K562 (cell line): ENCODE data around the gene ADIPOR2. TPM values are rescaled to one million over a fixed set of nuclear protein-coding genes. Genes with fewer than 3 reads are reported as not detected.

Experiments used
- ATAC-seq: fragments of 200-7000 bp; cut with Tn5 transposase; 3 replicates; pipeline ENCODE4 v1.9.1; 2020; ENCODE audit warnings: moderate library complexity
- BruUV-seq: library from RNA; stranded (reverse); fragments of 400-500 nt; replicated peaks from 2 replicates; lab custom pipeline; 2021; lab: Mats Ljungman, UMichigan
- CTCF ChIA-PET: fragments of 300-600 bp; formaldehyde crosslinking; extraction: SDS; loops from one replicate; lab custom pipeline; 2021; ENCODE audit warnings: low intra/inter-chr PET ratio; lab: Yijun Ruan, JAX
- POLR2A ChIA-PET: fragments of 300-600, 350-650 bp; sonication (Branson Sonifier 250); formaldehyde crosslinking; extraction: SDS; loops from one replicate; lab custom pipeline; 2021; ENCODE audit warnings: antibody characterized with exemption, inconsistent platforms; lab: Yijun Ruan, JAX
- DNase-seq, 4 experiments: peaks; one replicate each; pipeline versions ENCODE4 v3.0.0 to v3.0.0-alpha.2; 2011 to 2018; ENCODE audit warnings: low spot score in 3 of 4, mixed read lengths in 3 of 4; ENCODE audit errors: extremely low read depth in 1 of 4
- FAIRE-seq: peaks from 2 replicates; lab custom pipeline; 2011; peaks lifted over from hg19 to GRCh38; lab: Jason Lieb, UNC
- H2AFZ ChIP-seq: 2 replicates; pipeline ENCODE4 v1.6.0; 2011; ENCODE audit warnings: low read depth, low read length, control low read depth, inconsistent platforms
- H3K27ac ChIP-seq: fragments of 200-600 bp; 3 replicates; pipeline ENCODE4 v1.8.0; 2011; ENCODE audit warnings: low read depth, mild to moderate bottlenecking, control low read depth, inconsistent platforms, low read length, moderate library complexity, mixed read lengths; ENCODE audit errors: extremely low read depth
- H3K27me3 ChIP-seq, 2 experiments: fragments of 300-600 bp in 1 of 2; 2 replicates in 1 of 2; 3 replicates in 1 of 2; pipeline versions ENCODE4 v1.6.0 to v1.8.0; 2011; ENCODE audit warnings: inconsistent platforms in 2 of 2, low read length in 2 of 2, mild to moderate bottlenecking in 1 of 2, mixed read lengths in 1 of 2, moderate library complexity in 1 of 2; ENCODE audit not compliant: control insufficient read depth in 2 of 2, insufficient read depth in 2 of 2
- H3K36me3 ChIP-seq: fragments of 300-600 bp; 3 replicates; pipeline ENCODE4 v1.8.0; 2011; ENCODE audit warnings: mild to moderate bottlenecking, low read length, inconsistent platforms; ENCODE audit not compliant: control insufficient read depth, insufficient read depth
- H3K4me1 ChIP-seq, 2 experiments: fragments of 200-600 bp in 1 of 2; replicated peaks in 1 of 2; 2 replicates in 1 of 2; 3 replicates in 1 of 2; pipeline versions ENCODE4 v1.5.1 to v1.8.0; 2011; ENCODE audit warnings: inconsistent platforms in 2 of 2, low read length in 2 of 2, mild to moderate bottlenecking in 1 of 2, mixed read lengths in 1 of 2, moderate library complexity in 1 of 2; ENCODE audit not compliant: control insufficient read depth in 2 of 2, insufficient read depth in 2 of 2
- H3K4me2 ChIP-seq: 2 replicates; pipeline ENCODE4 v1.6.1; 2011; ENCODE audit warnings: low read length, control low read depth, inconsistent platforms, mixed read lengths; ENCODE audit not compliant: insufficient read depth
- H3K4me3 ChIP-seq: fragments of 200-600 bp; sonication (generic), shearing (Covaris generic); 2 replicates; pipeline ENCODE4 v1.5.1; 2016; ENCODE audit warnings: control low read depth, inconsistent platforms
- H3K79me2 ChIP-seq: fragments of 200-600 bp; 3 replicates; pipeline ENCODE4 v1.8.0; 2011; ENCODE audit warnings: low read length, inconsistent platforms; ENCODE audit not compliant: control insufficient read depth, insufficient read depth
- H3K9ac ChIP-seq, 2 experiments: 2 replicates each; pipeline versions ENCODE4 v1.6.0 to v1.6.1; 2011; ENCODE audit warnings: low read depth in 2 of 2, low read length in 2 of 2, control low read depth in 1 of 2, inconsistent platforms in 1 of 2, mild to moderate bottlenecking in 1 of 2, mixed read lengths in 1 of 2; ENCODE audit not compliant: insufficient read depth in 1 of 2
- H3K9me1 ChIP-seq: one replicate; pipeline ENCODE4 v1.6.0; 2011; ENCODE audit warnings: inconsistent platforms, mild to moderate bottlenecking, low read length, moderate library complexity; ENCODE audit not compliant: control insufficient read depth, insufficient read depth
- H3K9me3 ChIP-seq: replicated peaks from 2 replicates; pipeline ENCODE4 v1.5.1; 2011; ENCODE audit warnings: low read depth, low read length, inconsistent platforms; ENCODE audit not compliant: control insufficient read depth, insufficient read depth
- H4K20me1 ChIP-seq: replicated peaks from 2 replicates; pipeline ENCODE4 v1.6.1; 2011; ENCODE audit warnings: low read length, inconsistent platforms, mixed read lengths; ENCODE audit not compliant: control insufficient read depth, insufficient read depth
- ATF6 ChIP-seq: sonication (generic); formaldehyde crosslinking; IDR thresholded peaks from 2 replicates; pipeline ENCODE4 v1.4.0; 2020; ENCODE audit warnings: mild to moderate bottlenecking, missing genetic modification reagents
- EP400 ChIP-seq: fragments of 450-650 bp; IDR thresholded peaks from 2 replicates; pipeline ENCODE4 v1.6.1; 2017; ENCODE audit warnings: antibody characterized with exemption, mild to moderate bottlenecking, moderate library complexity
- FOXO4 ChIP-seq: fragments of 450-650 bp; formaldehyde crosslinking; IDR thresholded peaks from 2 replicates; pipeline ENCODE4 v1.4.0; 2020; ENCODE audit warnings: mild to moderate bottlenecking, moderate library complexity
- GATAD2B ChIP-seq: fragments of 450-650 bp; IDR thresholded peaks from 2 replicates; pipeline ENCODE4 v1.6.1; 2017; ENCODE audit warnings: mild to moderate bottlenecking, borderline replicate concordance
- MTA3 ChIP-seq: fragments of 450-650 bp; formaldehyde crosslinking; IDR thresholded peaks from 2 replicates; pipeline ENCODE4 v1.6.1; 2017; ENCODE audit warnings: mild to moderate bottlenecking, borderline replicate concordance
- NFRKB ChIP-seq: fragments of 450-650 bp; IDR thresholded peaks from 2 replicates; pipeline ENCODE4 v1.6.1; 2016; ENCODE audit warnings: low read depth
- ZNF318 ChIP-seq, 2 experiments: fragments of 450-650 bp; IDR thresholded peaks; 2 replicates each; pipeline ENCODE4 v1.6.1; 2016; ENCODE audit warnings: mild to moderate bottlenecking in 2 of 2, borderline replicate concordance in 1 of 2, low read depth in 1 of 2, moderate library complexity in 1 of 2
- ZNF354B ChIP-seq: fragments of 250-450 bp; sonication (Bioruptor Pico); IDR thresholded peaks from 2 replicates; pipeline ENCODE4 v1.4.0; 2020
- ZNF766 ChIP-seq: fragments of 200-800 bp; sonication (Bioruptor generic); conservative IDR thresholded peaks from 2 replicates; pipeline ENCODE4 v1.6.1; 2016; ENCODE audit warnings: missing genetic modification characterization, missing compliant biosample characterization
- ZSCAN32 ChIP-seq: fragments of 450-650 bp; formaldehyde crosslinking; IDR thresholded peaks from 2 replicates; pipeline ENCODE4 v1.4.0; 2020; ENCODE audit warnings: mild to moderate bottlenecking, moderate library complexity
- WGBS: fragments of 100-300 bp; shearing (Covaris generic); methylation state at CpG from one replicate; pipeline ENCODE4 v1.1.6; 2016; ENCODE audit warnings: low coverage, mixed read lengths; ENCODE audit not compliant: insufficient coverage; ENCODE audit errors: missing lambda C conversion rate; 5-methylcytosine and 5-hydroxymethylcytosine counted together
- in situ Hi-C: fragments of 300-500 bp; cut with MboI; formaldehyde crosslinking; loops from 4 replicates; pipeline ENCODE4 v1.15.0; 2018; ENCODE audit warnings: inconsistent platforms, mixed read lengths
- intact Hi-C: fragments of 100-400 bp; cut with micrococcal nuclease; formaldehyde crosslinking; loops from 2 replicates; pipeline ENCODE4 v1.14.2; 2022
- polyA plus RNA-seq, 8 experiments: library from polyadenylated mRNA; depleted of rRNA in 4 of 8; stranded (reverse) in 5 of 8; unstranded in 3 of 8; fragments of >200 nt; fragmentation: Nextera tagmentation in 2 of 8; fragmentation: Illumina TruSeq in 1 of 8; extraction: Ambion mirVana in 2 of 8; extraction: Trizol in 1 of 8; gene quantifications; 2 replicates each; pipeline versions ENCODE4 v1.2.1 to v1.2.3, GENCODE V29; 2011 to 2014; ENCODE audit warnings: inconsistent platforms in 1 of 8, missing spikeins in 1 of 8
- total RNA-seq, 7 experiments: library from RNA; depleted of rRNA in 6 of 7; stranded (reverse); fragments of >200 nt in 6 of 7; fragmentation: Illumina TruSeq in 2 of 7; extraction: Trizol in 2 of 7; gene quantifications; 2 replicates each; pipeline versions ENCODE4 v1.2.1 to v1.2.3, GENCODE V29; 2011 to 2021; ENCODE audit warnings: low replicate concordance in 1 of 7

ADIPOR2 gene
- total and polyA plus RNA-seq, 9 of the 15 experiments (the other 6 are each of a cell fraction or from before 2014, with no cell fraction given): 10.9 to 63.5 (median 46.0) TPM

- H4K20me1 ChIP-seq: peaks cover 6% of the 10 kb centered on the region; the same call in 1 of the 2 replicates
- H3K27me3 ChIP-seq: peaks cover 33 to 83% of the 10 kb centered on the region in 2 experiments; a peak in 4 of 5 replicates
- peaks cover 0 to 6% of the 10 kb centered on the region in 2 experiments; a peak in 3 of 5 replicates for H3K4me1 ChIP-seq
- no peak overlapping the region for H3K4me3 ChIP-seq
- DNase-seq: no peak
- no peak overlapping the region for H3K27ac ChIP-seq
- no peaks in the 10 kb centered on the region for H3K9me1 ChIP-seq
- H3K36me3 ChIP-seq: no peaks in the 10 kb centered on the region
- WGBS: 2% methylated on average over 6 of the region's 9 CpGs
- ChIA-PET POLR2A (no interaction called here), CTCF (no interaction called here)
- in situ Hi-C loops: no loop called here
- no TSS peak for BruUV-seq
- no peaks in the 10 kb centered on the region for H3K79me2 ChIP-seq
- no peak overlapping the region for H3K9ac ChIP-seq
- H2AFZ ChIP-seq: no peak overlapping the region
- H3K9me3 ChIP-seq: no peaks in the 10 kb centered on the region
- no peak for ATAC-seq
- H3K4me2 ChIP-seq: no peak overlapping the region
- intact Hi-C loops: loop anchor here (10.0 kb wide), 1 partner anchor 96 kb away; the partner anchor contains the start of gene CACNA2D4
- FAIRE-seq: no peak
- TF ChIP-seq EP400: no peak
- no peak for TF ChIP-seq ATF6 (CRISPR knock-in tag)
- no peak for TF ChIP-seq ZNF766 (CRISPR knock-in tag)
- TF ChIP-seq ZNF318 (IDR thresholded peaks at IDR 0.05; ENCODE audit: borderline replicate concordance in 1 of 2, low read depth in 1 of 2): no peak
- TF ChIP-seq GATAD2B: no peak
- no peak for TF ChIP-seq ZNF354B (CRISPR knock-in tag)
- no peak for TF ChIP-seq FOXO4
- TF ChIP-seq ZSCAN32 (CRISPR knock-in tag): no peak
- no peak for TF ChIP-seq MTA3
- no peak for TF ChIP-seq NFRKB
- TF ChIP-seq, all 486 proteins: peak for 0
Observed at GRCh38 chr12:1819050-1819449, 128.2 kb downstream of the ADIPOR2 start.
